Measurements from ENCODE around the gene MPRIP. TPM values are rescaled to one million over a fixed set of nuclear protein-coding genes. Genes with fewer than 3 reads are reported as not detected.

The MPRIP gene
- total and polyA plus RNA-seq, 2 donors (not counting 3 experiments of a cell fraction or from before 2014, with no cell fraction given) = 94.6 to 246 TPM

- TF ChIP-seq POLR2A (IDR thresholded peaks at IDR 0.05; ENCODE audit: low read depth, low read length) (no peak), GATA2 (IDR thresholded peaks at IDR 0.05; ENCODE audit: insufficient read depth, insufficient read length, low read depth, low read length) (no peak), EZH2 (IDR thresholded peaks at IDR 0.05; ENCODE audit: borderline replicate concordance, low read depth, low read length, severe bottlenecking) (no peak), MAX (IDR thresholded peaks at IDR 0.05; ENCODE audit: insufficient read depth, insufficient read length) (no peak), POLR2AphosphoS5 (IDR thresholded peaks at IDR 0.05; ENCODE audit: insufficient read depth, low read depth, low read length) (no peak), MYC (IDR thresholded peaks at IDR 0.05; ENCODE audit: low read depth, low read length) (no peak), FOS (IDR thresholded peaks at IDR 0.05; ENCODE audit: borderline replicate concordance, insufficient read depth, low read length) (no peak), CTCF (IDR thresholded peaks at IDR 0.05; ENCODE audit: extremely low read depth in 1 of 2, insufficient read depth in 1 of 2, low read depth in 1 of 2, low read length in 2 of 2) (no peak), JUN (IDR thresholded peaks at IDR 0.05; ENCODE audit: borderline replicate concordance, insufficient read depth, insufficient read length, low read depth) (no peak)
- dilution Hi-C loops (cut with MboI; ENCODE audit: extremely low pct_ligation_motif_present, low sequenced_read_pairs) = no loop called here
- FAIRE-seq = no peak
- Histone ChIP-seq H3K9me3 (replicated peaks; ENCODE audit: control insufficient read depth, insufficient read depth, low read length) (no peaks in the 10 kb centered on the region), H3K27me3 (ENCODE audit: control insufficient read depth in 2 of 2, insufficient read depth in 2 of 2, low read length in 2 of 2) (no peaks in the 10 kb centered on the region), H3K4me3 (replicated peaks in 1 of 3; ENCODE audit: insufficient read depth in 1 of 3, low read depth in 1 of 3, low read length in 3 of 3) (no peak overlapping the region), H3K79me2 (ENCODE audit: control insufficient read depth, insufficient read depth, low read length) (peaks cover 92% of the 10 kb centered on the region), H3K4me2 (ENCODE audit: insufficient read depth, low read length) (no peak overlapping the region), H4K20me1 (replicated peaks; ENCODE audit: control insufficient read depth, extremely low read depth, insufficient read depth, low read length) (no peaks in the 10 kb centered on the region), H3K4me1 (ENCODE audit: control insufficient read depth, extremely low read depth, insufficient read depth, low read length) (no peaks in the 10 kb centered on the region), H3K9ac (replicated peaks; ENCODE audit: extremely low read depth, insufficient read depth, low read length) (no peak overlapping the region), H3K27ac (ENCODE audit: insufficient read depth, low read depth, low read length) (no peak overlapping the region), H3K9me1 (replicated peaks; ENCODE audit: control insufficient read depth, extremely low read depth, insufficient read depth, low read length) (no peaks in the 10 kb centered on the region), H2AFZ (ENCODE audit: low read depth, low read length) (no peak overlapping the region), H3K36me3 (ENCODE audit: control insufficient read depth in 2 of 2, extremely low read depth in 1 of 2, insufficient read depth in 2 of 2, low read length in 2 of 2) (no peaks in the 10 kb centered on the region)
- no peak for DNase-seq (ENCODE audit: low read depth, low spot score)
- ChIA-PET POLR2A (no interaction called here), CTCF (interaction anchor here (4.1 kb wide), 1 partner anchor 23 kb away, joined by 14 read pairs; no protein-coding TSS in a partner anchor)
- BruUV-seq (replicated peaks) = no TSS peak
- intact Hi-C loops (cut with micrococcal nuclease) = no loop called here
Observed at GRCh38 chr17:17119106-17119505, 76.8 kb downstream of the MPRIP start.

Measured in endothelial cell of umbilical vein (primary cell).